ES-I3 (cell line): ENCODE results near the gene MEX3D.

Experiments
- H3K36me3 ChIP-seq: 2 replicates; pipeline ENCODE4 v1.6.1; 2013; ENCODE audit warnings: mild to moderate bottlenecking, low read length, control low read depth, moderate library complexity; ENCODE audit not compliant: insufficient read depth
- H3K4me1 ChIP-seq: 2 replicates; pipeline ENCODE4 v1.6.1; 2013; ENCODE audit warnings: mild to moderate bottlenecking, control low read depth, low read length; ENCODE audit not compliant: insufficient read depth
- H3K9ac ChIP-seq: 2 replicates; pipeline ENCODE4 v1.6.1; 2013; ENCODE audit warnings: low read depth, mild to moderate bottlenecking, low read length, moderate library complexity
- H3K9me3 ChIP-seq: 2 replicates; pipeline ENCODE4 v1.6.1; 2013; ENCODE audit warnings: mild to moderate bottlenecking, low read length, moderate library complexity; ENCODE audit not compliant: control insufficient read depth, insufficient read depth

The MEX3D gene

DNA sequence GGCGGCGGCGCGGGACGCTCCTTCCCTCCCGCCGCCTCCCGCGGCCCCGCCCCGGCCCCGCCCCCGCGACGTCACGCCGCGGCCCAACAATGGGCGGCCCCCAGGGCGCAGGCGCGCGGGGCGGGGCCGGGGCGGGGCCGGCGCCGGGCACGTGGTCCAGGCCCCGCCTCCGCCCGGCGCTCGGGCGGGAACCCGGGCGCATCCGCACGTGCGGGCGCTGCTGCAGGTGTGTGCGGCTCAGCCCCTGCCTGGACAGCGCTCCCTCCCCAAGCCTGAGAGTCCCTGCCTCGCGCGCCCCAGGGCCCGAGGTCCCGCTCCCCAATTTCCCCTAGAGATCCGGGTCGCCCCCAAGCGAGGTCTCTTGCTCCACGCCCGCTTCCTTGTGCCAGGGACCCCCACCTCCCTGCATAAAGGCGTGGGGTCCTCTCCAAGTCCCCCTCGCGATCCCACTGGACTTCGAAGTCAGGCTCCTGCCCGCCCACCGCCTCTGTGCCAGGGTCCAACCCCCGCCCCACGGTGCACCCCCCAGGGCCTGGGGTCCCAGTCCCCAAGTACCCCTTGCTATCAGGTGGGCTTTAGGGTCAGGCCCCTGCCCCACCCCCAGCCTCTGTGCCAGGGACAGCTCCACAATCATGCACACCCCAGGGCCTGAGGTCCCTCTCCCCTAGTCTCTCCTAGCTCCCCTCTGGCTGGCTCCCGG lies at the start of gene MEX3D:
Gene MEX3D (minus strand): TSS at position 6 of the 700 bp plus-strand sequence. CDS start 267 bp downstream, outside the sequence.
- H3K9me3 ChIP-seq, result no peaks in the 10 kb centered on the region

DNA sequence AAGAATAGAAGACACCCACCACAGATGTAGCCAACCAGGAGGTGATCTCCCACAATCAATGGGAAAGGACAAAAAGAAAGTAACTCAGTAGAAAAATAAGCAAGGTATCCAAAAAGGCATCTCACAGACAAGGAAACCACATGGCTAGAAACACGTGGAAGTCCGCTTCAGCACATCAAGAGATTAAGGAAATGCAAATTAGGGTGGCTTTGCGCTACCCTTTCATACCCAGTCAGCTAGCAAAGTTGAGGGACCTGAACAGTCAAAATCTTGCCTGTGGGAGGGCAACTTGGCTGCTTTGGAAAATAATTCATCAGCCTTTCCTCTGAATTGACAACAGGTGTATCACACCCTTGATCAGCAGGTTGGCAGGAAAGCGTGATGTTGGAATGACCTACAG lies 48.8 kb upstream of the MEX3D start:
- no peak overlapping the region for H3K9ac ChIP-seq
- H3K36me3 ChIP-seq, result peaks cover 31% of the 10 kb centered on the region
- no peaks in the 10 kb centered on the region for H3K4me1 ChIP-seq
- H3K9me3 ChIP-seq, result no peaks in the 10 kb centered on the region

More for the DNA sequence above, at the start of gene MEX3D:
- Histone ChIP-seq H3K4me1 (no peaks in the 10 kb centered on the region), H3K36me3 (no peaks in the 10 kb centered on the region), H3K9ac (peak within 1 kb of the TSS; percentile 98)

DNA sequence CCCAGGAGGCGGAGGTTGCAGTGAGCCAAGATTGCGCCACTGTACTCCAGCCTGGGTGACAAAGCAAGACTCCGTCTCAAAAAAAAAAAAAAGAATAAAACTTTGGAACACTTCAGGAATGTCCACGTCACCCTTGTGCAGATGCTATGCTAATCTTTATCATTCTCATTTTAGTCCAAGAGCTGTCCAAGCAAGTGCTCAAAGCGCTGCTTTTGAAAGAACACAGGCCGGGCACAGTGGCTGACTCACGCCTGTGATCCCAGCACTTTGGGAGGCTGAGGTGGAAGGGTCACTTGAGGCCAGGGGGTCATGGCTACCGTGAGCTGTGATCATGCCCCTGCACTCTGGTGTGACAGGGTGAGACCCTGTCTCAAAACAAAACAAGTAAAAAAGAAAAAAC lies 48.3 kb upstream of the MEX3D start:
- H3K9ac ChIP-seq, result no peak overlapping the region
- no peaks in the 10 kb centered on the region for H3K4me1 ChIP-seq
- no peaks in the 10 kb centered on the region for H3K9me3 ChIP-seq
- peaks cover 30% of the 10 kb centered on the region for H3K36me3 ChIP-seq

DNA sequence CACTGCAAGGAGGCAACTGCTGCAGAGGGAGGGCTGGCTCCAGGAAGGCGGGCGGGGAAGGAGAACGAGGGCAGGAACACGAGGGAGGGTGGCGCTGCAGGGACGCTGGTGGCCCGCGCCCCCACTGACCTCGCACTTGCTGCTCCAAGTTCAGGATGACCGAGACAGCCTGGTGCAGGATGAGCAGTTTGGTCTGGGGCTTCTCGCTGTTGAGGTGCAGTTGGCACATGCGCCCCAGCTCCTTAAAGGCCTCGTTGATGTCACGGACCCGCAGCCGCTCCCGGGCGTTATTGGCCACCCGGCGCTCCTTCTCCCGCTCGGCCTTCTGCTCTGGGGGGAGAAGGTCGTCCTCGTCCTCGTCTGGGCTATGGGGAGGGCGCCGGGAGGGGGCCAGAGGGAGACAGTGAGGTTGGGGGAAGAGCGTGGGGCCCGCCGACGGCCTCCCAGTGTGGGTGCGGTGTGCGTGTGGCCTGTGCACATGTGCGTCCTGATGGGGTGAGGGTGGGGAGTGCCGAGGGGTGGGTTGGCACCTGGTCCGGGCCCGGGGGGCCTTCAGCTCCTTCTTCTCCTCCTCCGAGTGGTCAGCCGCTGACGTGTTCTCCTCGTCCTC lies 47.1 kb upstream of the MEX3D start:
- H3K9ac ChIP-seq, result no peak overlapping the region
- no peaks in the 10 kb centered on the region for H3K4me1 ChIP-seq
- H3K9me3 ChIP-seq, result no peaks in the 10 kb centered on the region
- peaks cover 34% of the 10 kb centered on the region for H3K36me3 ChIP-seq

DNA sequence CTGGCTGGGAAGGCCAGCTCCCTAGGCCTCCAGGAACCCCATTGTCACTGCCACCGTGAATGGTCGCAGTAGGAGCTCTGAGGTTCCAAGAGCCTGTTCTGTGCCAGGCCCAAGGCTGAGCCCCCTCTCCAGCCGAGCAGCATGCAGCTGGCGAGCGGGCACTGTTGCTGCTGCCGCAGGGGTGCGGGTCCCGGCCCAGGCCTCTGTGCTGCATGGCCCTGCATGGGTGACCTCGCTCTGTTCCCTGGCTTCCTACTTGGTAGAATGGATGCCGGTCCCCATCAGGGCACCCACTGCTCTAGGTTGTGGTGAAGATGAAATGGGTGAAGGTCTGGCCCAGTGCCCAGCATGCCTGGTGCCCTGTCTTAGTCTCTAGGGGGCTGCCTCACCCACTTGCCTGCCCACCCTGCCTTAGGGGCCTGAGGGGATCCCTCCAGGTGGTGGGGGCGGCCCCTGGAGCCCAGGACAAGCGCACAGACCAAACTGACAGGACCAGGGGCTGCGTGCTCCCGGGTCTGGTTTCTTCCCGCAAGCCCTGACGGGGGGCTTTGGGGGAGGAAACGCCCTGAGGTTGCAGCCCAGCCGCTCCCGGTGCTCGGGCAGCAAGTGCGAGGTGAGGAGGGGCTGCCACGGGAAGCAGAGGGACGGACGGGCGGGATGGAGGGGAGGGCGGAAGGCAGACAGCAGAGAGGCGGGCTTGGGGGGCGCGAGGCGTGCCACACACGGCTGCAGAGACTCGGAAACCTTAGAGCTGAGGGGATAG lies 45.9 kb upstream of the MEX3D start:
- Histone ChIP-seq H3K4me1 (no peaks in the 10 kb centered on the region), H3K36me3 (peaks cover 30% of the 10 kb centered on the region), H3K9me3 (no peaks in the 10 kb centered on the region), H3K9ac (no peak overlapping the region)

DNA sequence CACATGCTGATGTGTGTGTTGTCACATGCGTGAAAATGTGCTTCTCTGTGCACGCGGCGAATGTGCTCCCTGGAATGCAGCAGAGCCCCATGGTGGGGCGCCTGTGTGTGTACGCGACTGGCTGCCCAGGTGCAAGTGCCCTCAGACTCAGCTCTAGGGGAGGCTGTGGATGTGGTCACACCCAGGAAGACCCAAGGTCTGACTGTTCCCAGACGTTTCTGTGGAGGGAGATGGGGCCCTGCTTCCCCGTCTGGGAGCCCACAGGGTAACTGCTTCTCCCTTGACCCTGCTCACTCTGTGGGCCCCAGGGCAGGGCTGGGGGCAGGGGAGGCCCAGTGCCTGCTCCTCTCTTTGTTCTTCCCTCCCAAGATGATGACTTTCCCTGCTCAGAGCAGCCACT lies 45.0 kb upstream of the MEX3D start:
- Histone ChIP-seq H3K36me3 (peaks cover 28% of the 10 kb centered on the region), H3K4me1 (no peaks in the 10 kb centered on the region), H3K9me3 (no peaks in the 10 kb centered on the region), H3K9ac (no peak overlapping the region)

DNA sequence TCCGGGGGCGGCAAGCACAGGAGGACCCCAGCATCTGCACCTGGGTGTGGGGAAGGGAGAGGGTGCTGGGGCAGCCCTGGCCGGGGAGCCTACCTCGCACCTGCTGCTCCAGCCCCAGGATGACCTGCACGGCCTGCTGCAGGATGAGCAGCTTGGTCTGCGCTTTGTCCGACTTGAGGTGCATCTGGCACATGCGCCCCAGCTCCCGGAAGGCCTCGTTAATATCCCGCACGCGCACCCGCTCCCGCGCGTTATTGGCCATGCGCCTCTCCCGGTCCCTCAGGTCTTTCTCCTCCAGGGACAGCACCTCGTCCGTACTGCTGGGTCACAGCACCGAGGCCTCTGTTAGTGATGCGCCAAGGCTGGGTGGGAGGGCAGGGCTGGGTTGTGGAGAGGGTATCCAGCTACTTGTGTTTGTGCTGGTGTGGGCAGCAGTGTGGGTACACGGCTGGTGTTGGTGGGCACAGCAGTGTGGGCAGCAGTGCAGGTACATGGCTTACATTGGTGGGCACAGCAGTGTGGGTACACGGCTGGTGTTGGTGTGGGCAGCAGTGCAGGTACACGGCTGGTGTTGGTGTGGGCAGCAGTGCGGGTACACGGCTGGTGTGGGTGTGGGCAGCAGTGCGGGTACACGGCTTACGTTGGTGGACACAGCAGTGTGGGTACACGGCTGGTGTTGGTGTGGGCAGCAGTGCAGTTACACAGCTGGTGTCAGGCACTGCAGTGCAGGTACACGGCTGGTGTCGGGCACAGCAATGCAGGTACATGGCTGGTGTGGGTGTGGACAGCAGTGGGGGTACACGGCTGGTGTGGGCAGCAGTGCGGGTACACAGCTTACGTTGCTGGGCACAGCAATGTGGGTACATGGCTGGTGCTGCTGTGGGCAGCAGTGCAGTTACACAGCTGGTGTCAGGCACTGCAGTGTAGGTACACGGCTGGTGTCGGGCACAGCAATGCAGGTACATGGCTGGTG lies 44.3 kb upstream of the MEX3D start:
- Histone ChIP-seq H3K4me1 (no peaks in the 10 kb centered on the region), H3K9me3 (no peaks in the 10 kb centered on the region), H3K9ac (no peak overlapping the region), H3K36me3 (peaks cover 21% of the 10 kb centered on the region)

DNA sequence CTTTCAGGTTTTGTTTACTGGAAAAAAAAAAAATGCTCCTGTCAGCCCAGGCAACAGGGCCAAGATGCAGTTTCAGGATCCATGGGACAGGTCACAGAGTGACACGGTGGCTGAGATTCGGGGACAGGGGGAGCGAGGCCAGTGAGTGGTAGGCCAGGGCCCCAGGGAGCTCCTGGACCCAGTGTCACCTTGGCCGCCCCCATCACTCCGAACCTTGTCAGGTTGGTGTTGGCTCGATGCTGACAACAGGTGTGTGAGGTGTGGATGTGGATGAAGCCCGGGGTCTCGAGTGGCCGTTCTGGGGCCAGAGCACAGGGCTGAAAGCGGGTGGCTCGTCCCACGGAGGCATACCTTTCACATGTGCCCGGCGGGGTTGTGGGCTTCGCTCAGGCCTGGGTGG lies 43.2 kb upstream of the MEX3D start:
- no peak overlapping the region for H3K9ac ChIP-seq
- H3K4me1 ChIP-seq, result no peaks in the 10 kb centered on the region; the same call in 1 of the 2 replicates
- peaks cover 21% of the 10 kb centered on the region for H3K36me3 ChIP-seq
- no peaks in the 10 kb centered on the region for H3K9me3 ChIP-seq

DNA sequence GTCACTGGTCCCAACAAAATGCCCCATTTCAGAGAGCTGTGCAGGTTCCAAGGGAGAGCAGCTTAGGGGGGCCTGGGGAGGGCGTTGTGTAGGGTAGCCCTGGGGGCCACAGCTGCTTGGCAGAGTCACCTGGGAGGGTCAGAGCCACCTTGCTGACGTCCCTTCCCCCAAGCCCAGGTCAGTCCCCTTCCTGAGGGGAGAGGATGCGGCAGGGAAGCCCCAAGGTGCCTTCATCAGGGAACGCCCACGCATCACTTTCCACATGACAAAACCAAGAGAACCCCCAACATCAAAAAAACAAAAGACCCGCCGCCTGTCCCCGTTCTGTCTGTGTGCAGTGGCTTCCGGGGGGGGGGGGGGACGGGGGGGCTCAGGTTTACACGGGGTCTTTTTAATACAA lies 42.5 kb upstream of the MEX3D start:
- Histone ChIP-seq H3K36me3 (peaks cover 16% of the 10 kb centered on the region; the same call in 1 of the 2 replicates), H3K9ac (no peak overlapping the region), H3K9me3 (no peaks in the 10 kb centered on the region), H3K4me1 (no peaks in the 10 kb centered on the region; the same call in 1 of the 2 replicates)

DNA sequence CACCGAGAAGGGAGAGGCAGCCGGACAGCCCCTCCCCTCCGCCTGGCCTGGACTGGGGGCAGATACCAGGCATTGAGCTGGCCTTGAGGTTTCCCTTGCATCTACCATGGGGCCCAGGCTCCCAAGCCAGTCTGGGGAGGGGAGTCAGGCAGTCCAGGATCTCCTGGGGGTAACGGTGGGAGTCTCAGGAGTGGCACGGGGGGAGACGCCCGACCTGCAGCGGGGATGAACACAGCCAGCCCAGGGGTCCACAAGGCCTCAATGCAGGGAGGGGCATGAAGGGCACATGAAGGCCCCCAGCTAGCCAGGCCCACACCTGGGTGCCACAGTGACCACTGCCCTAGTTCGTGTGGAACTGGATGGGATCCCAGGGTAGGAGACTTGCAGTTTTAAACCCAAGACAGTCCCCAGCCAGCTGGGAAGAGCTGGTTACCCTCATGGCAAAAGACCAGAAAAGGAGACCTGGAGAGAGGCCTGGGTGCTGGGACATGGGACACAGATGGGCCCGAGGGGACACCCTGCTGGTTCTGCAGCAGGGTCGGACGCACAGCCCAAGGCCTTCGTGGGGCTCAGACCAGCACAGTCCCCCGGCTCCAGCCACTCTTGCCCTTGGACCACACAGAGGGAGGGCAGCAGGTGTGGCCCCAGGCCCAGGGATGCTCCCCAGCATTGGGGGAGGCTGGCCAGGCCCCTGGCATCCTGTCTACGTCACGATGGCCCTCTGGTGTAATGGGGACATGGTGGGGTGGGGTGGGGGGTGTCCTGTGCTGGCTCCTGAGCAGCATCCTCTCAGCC lies 41.8 kb upstream of the MEX3D start:
- no peak overlapping the region for H3K9ac ChIP-seq
- peaks cover 15% of the 10 kb centered on the region; the same call in 1 of the 2 replicates for H3K36me3 ChIP-seq
- no peaks in the 10 kb centered on the region for H3K9me3 ChIP-seq
- no peaks in the 10 kb centered on the region; the same call in 1 of the 2 replicates for H3K4me1 ChIP-seq

DNA sequence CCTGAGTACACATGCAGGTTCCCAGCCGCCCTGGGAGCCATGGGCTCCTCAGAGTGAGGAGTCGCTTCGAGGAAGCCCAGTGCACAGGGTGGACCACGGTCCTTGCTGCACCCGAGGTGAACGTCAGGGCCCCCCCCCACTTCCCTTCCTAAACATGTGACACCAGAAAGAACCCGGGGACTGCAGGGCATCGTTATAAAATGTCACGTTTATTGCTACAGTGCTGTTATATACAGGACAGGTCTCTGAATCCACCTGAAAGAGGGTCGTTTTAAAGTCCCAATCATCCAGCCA lies 40.9 kb upstream of the MEX3D start:
- Histone ChIP-seq H3K36me3 (peaks cover 11% of the 10 kb centered on the region; the same call in 1 of the 2 replicates), H3K9ac (no peak overlapping the region), H3K4me1 (no peaks in the 10 kb centered on the region; the same call in 1 of the 2 replicates), H3K9me3 (no peaks in the 10 kb centered on the region)

DNA sequence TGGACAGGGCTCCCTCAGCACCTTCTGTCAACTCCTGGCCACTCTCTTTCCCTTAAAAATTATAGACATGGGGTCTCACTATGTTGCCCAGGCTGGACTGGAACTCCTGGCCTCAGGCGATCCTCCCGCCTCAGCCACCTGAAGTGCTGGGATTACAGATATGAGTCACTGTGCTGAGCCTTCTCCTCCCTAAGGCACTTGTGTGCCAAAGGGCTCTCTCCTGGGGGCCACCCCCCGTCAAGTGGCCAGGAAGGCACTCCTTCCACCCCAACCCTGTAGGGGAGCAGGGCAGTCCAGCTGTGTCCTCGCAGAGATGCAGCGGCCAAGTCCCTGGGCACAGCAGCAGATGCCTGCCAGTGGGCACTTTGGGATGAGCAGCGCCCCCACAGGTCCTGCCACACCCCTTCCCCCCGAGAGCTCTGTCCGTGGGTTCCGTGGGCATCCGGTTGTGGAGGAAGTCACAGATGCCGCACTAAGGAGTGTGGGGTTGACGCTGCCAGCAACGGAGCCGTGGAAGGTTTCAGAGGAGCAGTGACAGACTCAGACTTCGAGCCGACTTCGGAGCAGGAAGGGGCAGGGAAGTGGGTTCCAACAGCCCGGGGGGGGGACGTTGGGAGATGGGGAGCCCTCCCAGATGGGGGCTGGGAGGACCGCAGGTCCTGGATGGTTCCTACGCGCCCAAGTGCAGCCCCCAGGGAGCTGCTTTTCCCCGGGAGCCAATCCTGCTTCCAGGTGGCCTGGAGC lies 40.4 kb upstream of the MEX3D start:
- H3K9ac ChIP-seq, result no peak overlapping the region
- no peaks in the 10 kb centered on the region for H3K9me3 ChIP-seq
- H3K36me3 ChIP-seq, result peaks cover 11% of the 10 kb centered on the region; the same call in 1 of the 2 replicates
- H3K4me1 ChIP-seq, result no peaks in the 10 kb centered on the region; the same call in 1 of the 2 replicates
